ENCODE data around the gene UBTD2. TPM values are rescaled to one million over a fixed set of nuclear protein-coding genes. Genes with fewer than 3 reads are reported as not detected.

Gene UBTD2
- total and polyA plus RNA-seq, 2 experiments from 2014 or later = 17.9 to 46.3 TPM

DNA sequence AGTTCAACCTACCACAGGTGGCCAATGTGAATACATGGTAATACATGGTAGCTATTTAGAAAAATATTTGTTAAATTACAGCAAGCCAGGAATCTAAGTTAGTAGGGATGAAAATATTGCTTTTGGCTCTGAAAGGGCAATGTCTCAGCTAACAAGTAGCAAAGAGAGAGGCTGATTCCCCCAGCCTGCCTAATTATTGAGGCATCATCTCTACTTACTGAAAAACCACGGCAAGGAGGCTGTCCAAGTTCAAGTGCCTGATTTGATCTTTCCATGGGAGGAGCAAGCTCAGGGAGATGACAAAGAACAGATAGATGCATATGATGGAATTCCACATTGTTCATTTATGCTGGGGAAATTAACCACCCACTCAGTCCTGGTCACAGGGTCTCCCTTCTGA is 28.7 kb upstream of the UBTD2 start (continued):
- TF ChIP-seq ZNF462 (CRISPR knock-in tag; IDR thresholded peaks at IDR 0.05) = no peak
- TF ChIP-seq CREB1 (CRISPR knock-in tag; IDR thresholded peaks at IDR 0.05; ENCODE audit: low read depth) = no peak
- TF ChIP-seq, protein P1, sequence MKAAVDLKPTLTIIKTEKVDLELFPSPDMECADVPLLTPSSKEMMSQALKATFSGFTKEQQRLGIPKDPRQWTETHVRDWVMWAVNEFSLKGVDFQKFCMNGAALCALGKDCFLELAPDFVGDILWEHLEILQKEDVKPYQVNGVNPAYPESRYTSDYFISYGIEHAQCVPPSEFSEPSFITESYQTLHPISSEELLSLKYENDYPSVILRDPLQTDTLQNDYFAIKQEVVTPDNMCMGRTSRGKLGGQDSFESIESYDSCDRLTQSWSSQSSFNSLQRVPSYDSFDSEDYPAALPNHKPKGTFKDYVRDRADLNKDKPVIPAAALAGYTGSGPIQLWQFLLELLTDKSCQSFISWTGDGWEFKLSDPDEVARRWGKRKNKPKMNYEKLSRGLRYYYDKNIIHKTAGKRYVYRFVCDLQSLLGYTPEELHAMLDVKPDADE (IDR thresholded peaks at IDR 0.05) = no peak
- no peak for TF ChIP-seq ZNF331 (CRISPR knock-in tag; IDR thresholded peaks at IDR 0.05; ENCODE audit: low read depth)
- TF ChIP-seq NANOG (IDR thresholded peaks at IDR 0.05; ENCODE audit: borderline replicate concordance) = no peak

- Histone ChIP-seq H3K27ac (ENCODE audit: low read depth) (no peak overlapping the region), H3K4me3 (no peak overlapping the region), H3K27me3 (ENCODE audit: insufficient read depth) (no peaks in the 10 kb centered on the region), H3K36me3 (ENCODE audit: insufficient read depth) (no peaks in the 10 kb centered on the region), H3K79me2 (replicated peaks; ENCODE audit: insufficient read depth) (no peaks in the 10 kb centered on the region), H4K20me1 (replicated peaks; ENCODE audit: insufficient read depth) (no peaks in the 10 kb centered on the region), H3K4me1 (ENCODE audit: insufficient read depth) (no peaks in the 10 kb centered on the region), H3K9me2 (ENCODE audit: insufficient read depth) (no peaks in the 10 kb centered on the region), H3K4me2 (no peak overlapping the region), H2AFZ (no peak overlapping the region), H3F3A (replicated peaks; ENCODE audit: low read depth) (no peaks in the 10 kb centered on the region)
- no peaks in the 10 kb centered on the region for H3K9me3 Mint-ChIP-seq
- H3K36me3 Mint-ChIP-seq (ENCODE audit: low read depth) = no peaks in the 10 kb centered on the region
- peaks cover 8% of the 10 kb centered on the region; the same call in 2 of the 3 replicates for H3K4me1 Mint-ChIP-seq
- no peak overlapping the region for H3K4me3 Mint-ChIP-seq
- no peak overlapping the region for H3K27ac Mint-ChIP-seq
- DNase-seq (ENCODE audit: low spot score) = no peak
- ATAC-seq = no peak
- H3K27me3 Mint-ChIP-seq (ENCODE audit: insufficient read depth, low read depth, poor library complexity) = peaks cover 6% of the 10 kb centered on the region
- no peak for TF ChIP-seq ZNF331 (CRISPR knock-in tag; IDR thresholded peaks at IDR 0.05; ENCODE audit: low read depth)
- TF ChIP-seq EZH2 (IDR thresholded peaks at IDR 0.05; ENCODE audit: low read depth, unreplicated experiment) = no peak
- TF ChIP-seq STAT1 (IDR thresholded peaks at IDR 0.05; ENCODE audit: unreplicated experiment) = no peak
- no peak for TF ChIP-seq NANOG (IDR thresholded peaks at IDR 0.05; ENCODE audit: borderline replicate concordance)
- TF ChIP-seq, protein P2, sequence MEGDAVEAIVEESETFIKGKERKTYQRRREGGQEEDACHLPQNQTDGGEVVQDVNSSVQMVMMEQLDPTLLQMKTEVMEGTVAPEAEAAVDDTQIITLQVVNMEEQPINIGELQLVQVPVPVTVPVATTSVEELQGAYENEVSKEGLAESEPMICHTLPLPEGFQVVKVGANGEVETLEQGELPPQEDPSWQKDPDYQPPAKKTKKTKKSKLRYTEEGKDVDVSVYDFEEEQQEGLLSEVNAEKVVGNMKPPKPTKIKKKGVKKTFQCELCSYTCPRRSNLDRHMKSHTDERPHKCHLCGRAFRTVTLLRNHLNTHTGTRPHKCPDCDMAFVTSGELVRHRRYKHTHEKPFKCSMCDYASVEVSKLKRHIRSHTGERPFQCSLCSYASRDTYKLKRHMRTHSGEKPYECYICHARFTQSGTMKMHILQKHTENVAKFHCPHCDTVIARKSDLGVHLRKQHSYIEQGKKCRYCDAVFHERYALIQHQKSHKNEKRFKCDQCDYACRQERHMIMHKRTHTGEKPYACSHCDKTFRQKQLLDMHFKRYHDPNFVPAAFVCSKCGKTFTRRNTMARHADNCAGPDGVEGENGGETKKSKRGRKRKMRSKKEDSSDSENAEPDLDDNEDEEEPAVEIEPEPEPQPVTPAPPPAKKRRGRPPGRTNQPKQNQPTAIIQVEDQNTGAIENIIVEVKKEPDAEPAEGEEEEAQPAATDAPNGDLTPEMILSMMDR (conservative IDR thresholded peaks at IDR 0.05; ENCODE audit: low read depth in 2 of 2) = no peak
- TF ChIP-seq POLR2AphosphoS5 (IDR thresholded peaks at IDR 0.05; ENCODE audit: low read depth) = no peak
- TF ChIP-seq EZH2phosphoT487 (IDR thresholded peaks at IDR 0.05; ENCODE audit: unreplicated experiment) = no peak
- no peak for TF ChIP-seq REST (IDR thresholded peaks at IDR 0.05; ENCODE audit: unreplicated experiment)
- no peak for TF ChIP-seq ZNF114 (CRISPR knock-in tag; IDR thresholded peaks at IDR 0.05)
- TF ChIP-seq CREB1 (CRISPR knock-in tag; IDR thresholded peaks at IDR 0.05; ENCODE audit: low read depth) = no peak
- no peak for TF ChIP-seq JUNB (IDR thresholded peaks at IDR 0.05; ENCODE audit: unreplicated experiment)
These were observed 28.0 kb upstream of the UBTD2 start for GRCh38 chr5:172311605-172312004.

All from GM23338 (cell line).